ENCODE results near the gene FYN. TPM values are rescaled to one million over a fixed set of nuclear protein-coding genes. Genes with fewer than 3 reads are reported as not detected.

The FYN gene
- total and polyA plus RNA-seq, 10 of the 15 experiments (the other 5 are each of a cell fraction or from before 2014, with no cell fraction given), result 51.4 to 247 (median 138) TPM

- DNase-seq (ENCODE audit: low read depth, low spot score) (no peak), ATAC-seq (no peak), FAIRE-seq (no peak)
- H3K27ac ChIP-seq (ENCODE audit: control insufficient read depth, insufficient read depth), result no peak overlapping the region
- H4K20me1 ChIP-seq (ENCODE audit: control insufficient read depth, insufficient read depth), result no peaks in the 10 kb centered on the region
- intact Hi-C loops (cut with micrococcal nuclease; ENCODE audit: unreplicated experiment) (loop anchor here (5.0 kb wide), 2 partner anchors 218 to 263 kb away; no protein-coding TSS in a partner anchor), in situ Hi-C loops (cut with MboI) (no loop called here)
- CTCF ChIA-PET, result interaction anchor here (0.8 to 1.4 kb wide), 5 partner anchors 8 to 64 kb away, joined by 3 to 5 read pairs (median 3); no protein-coding TSS in a partner anchor
- H3K79me2 ChIP-seq (ENCODE audit: control insufficient read depth, insufficient read depth, low read length), result peaks cover 47% of the 10 kb centered on the region
- WGBS (ENCODE audit: insufficient coverage, insufficient replicate concordance, low lambda C conversion rate, missing lambda C conversion rate), result 52% methylated on average over 2 of the region's 2 CpGs
- no peaks in the 10 kb centered on the region for H3K27me3 ChIP-seq (replicated peaks in 1 of 2; ENCODE audit: control insufficient read depth in 2 of 2, insufficient read depth in 2 of 2, low read length in 1 of 2)
- SMC1A ChIA-PET (ENCODE audit: uncharacterized antibody, unreplicated experiment), result interaction anchor here (0.6 to 5.5 kb wide), 12 partner anchors 9 to 232 kb away, joined by 3 to 37 read pairs (median 3); no protein-coding TSS in a partner anchor
- H3K36me3 ChIP-seq (ENCODE audit: control insufficient read depth in 2 of 2, insufficient read depth in 2 of 2, low read length in 1 of 2), result peaks cover 5 to 13% of the 10 kb centered on the region in 2 experiments
- RAD21 ChIA-PET (ENCODE audit: unreplicated experiment), result interaction anchor here (0.6 to 4.4 kb wide), 5 partner anchors 9 to 208 kb away, joined by 3 to 30 read pairs (median 5); no protein-coding TSS in a partner anchor
- no peak overlapping the region for H3K9ac ChIP-seq (ENCODE audit: control insufficient read depth, insufficient read depth, low read length)
- peaks cover 22% of the 10 kb centered on the region for H3K4me1 ChIP-seq (ENCODE audit: control insufficient read depth, insufficient read depth, low read length)
- no peak for TF ChIP-seq RCOR1 (conservative IDR thresholded peaks at IDR 0.05; ENCODE audit: low read depth, low read length)
- no peak for TF ChIP-seq KLF5 (IDR thresholded peaks at IDR 0.05; ENCODE audit: partially characterized antibody)
- TF ChIP-seq ELK1 (IDR thresholded peaks at IDR 0.05; ENCODE audit: low read depth, low read length), result no peak
- TF ChIP-seq BACH1 (IDR thresholded peaks at IDR 0.05; ENCODE audit: borderline replicate concordance), result no peak
- no peak for TF ChIP-seq GATAD2B (conservative IDR thresholded peaks at IDR 0.05; ENCODE audit: low read depth)
- no peak for TF ChIP-seq MAX (IDR thresholded peaks at IDR 0.05; ENCODE audit: low read depth, low read length)
- TF ChIP-seq STAT3 (IDR thresholded peaks at IDR 0.05; ENCODE audit: low read depth, low read length), result no peak
- no peak for TF ChIP-seq WRNIP1 (IDR thresholded peaks at IDR 0.05; ENCODE audit: borderline replicate concordance, low read depth, low read length)
- TF ChIP-seq, protein P1, sequence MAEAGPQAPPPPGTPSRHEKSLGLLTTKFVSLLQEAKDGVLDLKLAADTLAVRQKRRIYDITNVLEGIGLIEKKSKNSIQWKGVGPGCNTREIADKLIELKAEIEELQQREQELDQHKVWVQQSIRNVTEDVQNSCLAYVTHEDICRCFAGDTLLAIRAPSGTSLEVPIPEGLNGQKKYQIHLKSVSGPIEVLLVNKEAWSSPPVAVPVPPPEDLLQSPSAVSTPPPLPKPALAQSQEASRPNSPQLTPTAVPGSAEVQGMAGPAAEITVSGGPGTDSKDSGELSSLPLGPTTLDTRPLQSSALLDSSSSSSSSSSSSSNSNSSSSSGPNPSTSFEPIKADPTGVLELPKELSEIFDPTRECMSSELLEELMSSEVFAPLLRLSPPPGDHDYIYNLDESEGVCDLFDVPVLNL (IDR thresholded peaks at IDR 0.05; ENCODE audit: low read depth, low read length), result no peak
- TF ChIP-seq KAT2A (conservative IDR thresholded peaks at IDR 0.05; ENCODE audit: control insufficient read depth, low read depth, low read length), result no peak
- H2AFZ ChIP-seq (ENCODE audit: control insufficient read depth, low read depth, low read length), result no peak overlapping the region
- H3K9me3 ChIP-seq (replicated peaks; ENCODE audit: control insufficient read depth, insufficient read depth, low read length), result no peaks in the 10 kb centered on the region
- H3K4me3 ChIP-seq, result no peak overlapping the region
- POLR2A ChIA-PET, result interaction anchor here (1.0 to 1.7 kb wide), 2 partner anchors 10 to 44 kb away, joined by 3 to 12 read pairs; no protein-coding TSS in a partner anchor
- no TSS peak for BruUV-seq (replicated peaks)
- no peak overlapping the region for H3K4me2 ChIP-seq (ENCODE audit: control insufficient read depth, insufficient read depth)
Observed at GRCh38 chr6:111779660-111780059, 93.6 kb downstream of the FYN start.
